Raji (cell line): Measurements from ENCODE around the gene CNTNAP3.
"Not testable (repeated sequence)": the region's sequence is repeated elsewhere in the genome, so short reads cannot be mapped to it uniquely, and the experiment has no call there.

ENCODE experiments used
- POLR2A ChIP-seq: IDR thresholded peaks from 2 replicates; pipeline ENCODE4 v1.6.1; 2011; ENCODE audit warnings: low read depth, low read length, control low read depth; ENCODE audit not compliant: insufficient read depth

CNTNAP3 gene

GRCh38 chr9:39287980-39288379 lies at the start of gene CNTNAP3:
Gene CNTNAP3 (minus strand): TSS chr9:39288167. CDS start chr9:39288064, 103 bp downstream.
- not testable (repeated sequence) for TF ChIP-seq POLR2A

GRCh38 chr9:39108145-39108544 lies 179.8 kb downstream of the CNTNAP3 start:
- no peak for TF ChIP-seq POLR2A
